HCT116 (cell line): Measurements from ENCODE around the gene MALRD1.

Experiments used
- CTCF ChIP-seq, 3 experiments: fragments of 200-600 bp in 1 of 3; sonication (generic) in 1 of 3; IDR thresholded peaks in 2 of 3; conservative IDR thresholded peaks in 1 of 3; 2 replicates each; pipeline ENCODE4 v1.5.1; 2012 to 2017; ENCODE audit warnings: low read depth in 2 of 3, low read length in 2 of 3, antibody characterized with exemption in 1 of 3, borderline replicate concordance in 1 of 3, control low read depth in 1 of 3, mild to moderate bottlenecking in 1 of 3, mixed read lengths in 1 of 3, mixed run types in 1 of 3, moderate library complexity in 1 of 3; ENCODE audit not compliant: insufficient read depth in 1 of 3
- POLR2A ChIP-seq: IDR thresholded peaks from 2 replicates; pipeline ENCODE4 v1.7.0; 2011; ENCODE audit warnings: borderline replicate concordance; ENCODE audit not compliant: insufficient read depth, insufficient read length; ENCODE audit errors: extremely low read depth
- RAD21 ChIP-seq: IDR thresholded peaks from 2 replicates; pipeline ENCODE4 v1.6.1; 2012; ENCODE audit warnings: low read depth, mild to moderate bottlenecking
- REST ChIP-seq: IDR thresholded peaks from 2 replicates; pipeline ENCODE4 v1.6.1; 2012; ENCODE audit warnings: low read depth

- no peak for TF ChIP-seq CTCF (IDR thresholded peaks at IDR 0.05 in 2 of 3, conservative IDR thresholded peaks at IDR 0.05 in 1 of 3; ENCODE audit: borderline replicate concordance in 1 of 3, insufficient read depth in 1 of 3, low read depth in 2 of 3, low read length in 2 of 3)
- no peak for TF ChIP-seq REST
- TF ChIP-seq RAD21 = no peak
- no peak for TF ChIP-seq POLR2A
Measured at GRCh38 chr10:19263262-19263661, 214.7 kb downstream of the MALRD1 start.
